GM21576 (cell line): ENCODE measurements around the gene NDUFB8.
"Not testable (repeated sequence)": the region's sequence is repeated elsewhere in the genome, so short reads cannot be mapped to it uniquely, and the experiment has no call there.

Source experiments
- ATAC-seq: cut with Tn5 transposase; IDR thresholded peaks from one replicate; pipeline ENCODE4 v1.9.1; 2021; ENCODE audit warnings: mild to moderate bottlenecking, moderate library complexity; ENCODE audit not compliant: unreplicated experiment

The NDUFB8 gene

DNA sequence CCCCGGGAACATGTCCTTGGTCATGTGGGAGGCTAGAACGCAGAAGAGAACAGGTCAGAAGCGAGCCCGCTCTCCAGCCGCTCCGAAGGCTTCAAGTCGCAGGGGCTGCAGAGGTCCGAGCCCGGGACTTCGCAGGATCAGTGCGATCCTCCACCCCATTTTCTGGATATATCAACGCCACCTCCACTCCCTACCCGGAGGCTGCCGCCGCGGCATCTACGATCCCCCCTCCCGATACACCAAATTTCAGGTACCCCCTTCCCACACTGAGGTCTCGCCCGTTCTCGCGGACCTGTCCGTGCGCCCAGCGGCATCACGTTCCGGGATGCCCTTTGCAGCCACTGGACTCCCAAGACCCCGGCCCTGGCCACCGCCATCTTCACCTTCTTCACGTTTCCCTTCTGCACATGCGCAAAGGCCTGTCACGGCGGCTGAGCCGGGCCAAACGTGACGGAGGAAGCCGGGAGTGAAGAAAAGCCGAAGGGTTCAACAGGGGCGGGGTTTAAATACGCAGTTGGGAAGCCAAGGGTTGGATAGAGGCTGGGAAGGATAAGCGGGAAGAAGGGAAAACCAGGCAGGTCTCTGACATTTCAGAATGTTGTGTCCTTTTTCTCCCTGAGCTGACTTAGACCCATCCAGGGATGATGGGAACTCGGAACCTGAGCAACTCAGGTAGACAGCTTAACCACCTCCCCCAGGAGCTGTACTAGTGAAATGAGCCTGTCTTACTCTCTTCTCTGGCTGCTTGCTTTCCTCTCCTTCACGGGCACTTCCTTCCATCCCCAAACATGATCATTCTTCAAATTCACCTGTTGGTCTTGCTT, at the start of gene NDUFB8:
Gene NDUFB8 (minus strand): TSS at position 397 of the 824 bp plus-strand sequence. CDS start 20 bp downstream, at position 377.
- peak; percentile 61 for ATAC-seq

GRCh38 chr10:100576282-100576635, 46.6 kb upstream of the NDUFB8 start:
- no peak for ATAC-seq

DNA sequence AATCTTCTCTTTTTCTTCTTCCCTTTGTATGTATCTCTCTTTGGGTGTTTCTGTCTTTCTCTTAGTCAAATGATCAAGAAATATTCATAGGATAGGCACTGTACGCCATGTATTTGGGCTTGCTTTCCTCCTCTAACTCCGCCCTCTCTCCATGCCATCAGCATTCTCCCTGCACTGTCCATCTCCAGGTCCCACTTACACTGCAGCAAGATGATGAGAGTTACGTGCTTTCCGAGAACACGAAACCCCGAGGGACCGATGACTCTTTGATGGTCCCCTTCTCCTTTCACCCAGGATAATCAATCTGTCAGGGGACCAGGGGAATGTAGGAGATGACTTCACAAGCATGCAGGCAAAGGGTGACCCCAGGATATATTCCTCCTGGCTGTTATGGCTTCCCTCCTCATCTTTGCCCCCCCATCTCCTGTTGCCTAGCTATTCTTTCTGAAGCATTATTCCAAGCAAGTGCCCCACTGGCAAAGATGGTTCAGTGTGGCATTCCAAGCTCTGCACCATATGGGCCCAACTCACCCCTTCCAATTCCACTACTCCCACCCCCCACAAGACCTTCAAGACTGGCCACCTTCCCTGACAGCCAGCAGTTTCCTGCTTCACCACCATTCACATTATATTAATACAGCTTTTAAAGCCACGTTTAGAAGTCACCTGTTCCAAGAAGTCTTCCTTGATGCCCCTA, 46.1 kb upstream of the NDUFB8 start:
- no peak for ATAC-seq

- not testable (repeated sequence) for ATAC-seq
These were observed 45.5 kb upstream of the NDUFB8 start for GRCh38 chr10:100575146-100575545.

DNA sequence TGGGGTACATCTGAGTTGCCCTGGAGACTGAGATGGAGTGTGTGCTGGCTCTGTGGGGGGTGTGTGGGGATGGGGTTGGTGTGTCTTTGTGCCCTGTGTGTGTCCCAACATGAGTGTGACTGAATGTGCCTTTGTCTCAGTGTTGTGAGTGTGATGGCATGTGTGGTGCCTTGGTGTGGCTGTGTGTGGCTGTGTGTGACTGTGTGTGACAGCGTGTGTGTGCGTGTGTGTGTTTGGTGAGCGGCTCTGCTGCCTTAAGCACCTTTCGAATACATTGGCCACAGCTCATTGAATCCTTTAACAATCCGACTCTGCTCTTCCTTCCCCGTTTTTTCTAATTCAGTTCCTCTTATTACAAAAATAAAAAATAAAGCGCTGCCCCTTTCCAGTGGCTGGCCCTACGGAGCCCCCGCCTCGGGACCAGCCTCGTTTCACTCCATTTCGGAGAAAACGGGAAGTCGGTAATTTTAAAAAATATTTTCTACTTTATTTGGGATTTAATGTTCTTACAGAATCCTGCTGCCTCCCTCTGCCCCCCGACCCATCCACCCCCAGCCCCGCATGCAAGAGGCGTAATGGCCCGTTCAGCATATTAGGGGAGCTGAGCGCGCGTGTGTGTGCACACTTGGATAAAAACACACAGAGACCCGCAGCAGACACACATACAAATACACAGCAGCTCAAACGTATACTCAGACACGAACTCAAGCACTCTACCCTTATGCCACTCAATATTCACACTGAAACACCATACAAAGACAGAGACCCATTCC, 41.6 kb upstream of the NDUFB8 start:
- no peak for ATAC-seq

DNA sequence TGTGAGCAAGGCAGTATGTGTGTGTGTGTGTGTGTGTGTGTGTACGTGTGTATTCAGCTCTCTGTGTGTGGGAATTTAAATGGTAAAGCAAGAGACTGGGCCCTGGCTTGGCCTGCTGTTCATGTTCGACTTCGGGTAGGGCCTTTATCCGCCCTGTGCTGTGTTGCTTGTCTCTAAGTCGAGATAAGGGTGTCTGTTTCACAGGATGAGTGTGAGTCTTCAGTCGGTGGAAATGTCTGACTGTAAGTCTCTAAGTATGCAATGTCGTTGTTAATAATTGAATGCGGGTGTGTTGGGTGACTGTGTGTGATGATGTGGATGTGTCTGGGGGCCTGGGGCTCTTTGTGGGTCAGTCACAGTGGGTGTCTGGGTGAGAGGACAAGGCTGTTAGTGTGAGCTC, 40.8 kb upstream of the NDUFB8 start:
- no peak for ATAC-seq

GRCh38 chr10:100569687-100570481, 40.2 kb upstream of the NDUFB8 start:
- ATAC-seq, result no peak

GRCh38 chr10:100568912-100569311, 39.2 kb upstream of the NDUFB8 start:
- ATAC-seq, result no peak

DNA sequence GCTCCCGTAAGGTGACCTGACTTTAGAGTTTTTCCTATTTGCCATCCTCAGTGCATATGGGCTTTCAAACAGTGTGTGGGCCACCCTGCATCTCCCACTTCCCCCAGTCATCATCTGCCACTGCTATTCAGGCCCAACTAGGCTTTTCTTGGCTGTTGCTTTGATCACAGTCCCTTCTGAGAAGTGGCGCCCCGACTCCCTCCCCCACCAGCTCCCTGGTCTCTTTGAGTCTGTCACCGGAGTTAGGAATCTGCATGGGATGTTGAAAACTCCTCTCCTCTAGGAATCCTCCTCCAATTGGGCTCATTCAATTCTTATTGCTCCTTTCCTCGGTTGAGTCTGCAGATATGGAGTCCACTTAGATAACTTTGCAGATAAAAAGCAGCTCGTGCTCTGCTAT, 38.2 kb upstream of the NDUFB8 start:
- no peak for ATAC-seq

- no peak for ATAC-seq
These were observed 37.6 kb upstream of the NDUFB8 start for GRCh38 chr10:100567249-100567648.

- ATAC-seq, result no peak
These were observed 36.9 kb upstream of the NDUFB8 start for GRCh38 chr10:100566561-100566960.

DNA sequence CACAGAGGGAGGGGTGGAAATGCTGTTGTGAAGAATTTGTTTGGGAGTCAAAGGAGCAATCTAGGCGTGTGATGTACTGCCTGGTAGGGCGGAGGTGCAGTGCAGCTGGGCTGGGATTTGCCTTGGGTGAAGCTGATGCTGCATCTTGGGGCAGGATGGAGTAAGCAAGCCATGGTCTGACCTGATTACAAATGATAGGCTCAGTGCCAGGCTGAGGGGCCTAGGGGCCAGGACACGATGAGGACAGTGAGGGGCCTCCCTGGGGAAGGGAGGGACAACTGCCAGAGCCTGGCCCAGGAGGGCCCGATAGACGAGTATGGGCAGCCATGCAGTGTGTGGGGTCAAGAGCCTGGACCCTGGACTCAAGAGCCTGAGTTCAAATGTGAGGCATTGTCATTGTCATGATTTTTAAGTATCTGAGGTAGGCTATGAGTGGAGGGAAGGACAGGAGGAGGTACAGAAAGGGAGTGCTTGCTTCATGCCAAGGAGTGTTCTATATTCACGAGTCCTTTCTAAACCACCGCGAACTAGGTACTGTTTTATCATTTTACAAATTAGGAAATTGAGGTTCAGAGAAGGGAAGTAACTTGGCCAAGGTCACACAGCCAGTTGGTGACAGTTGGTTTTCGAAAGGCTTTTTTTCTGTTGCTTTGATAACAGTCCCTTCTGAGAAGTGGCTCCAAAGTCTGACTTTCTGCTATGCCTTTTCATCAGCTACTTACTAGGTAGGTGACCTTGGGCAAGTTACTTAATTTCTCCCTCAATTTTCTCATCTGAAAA, 35.7 kb upstream of the NDUFB8 start:
- no peak for ATAC-seq

- ATAC-seq, result peak; percentile 78
These were observed 32.5 kb upstream of the NDUFB8 start for GRCh38 chr10:100562008-100562672.

GRCh38 chr10:100561005-100561404, 31.3 kb upstream of the NDUFB8 start:
- no peak for ATAC-seq

DNA sequence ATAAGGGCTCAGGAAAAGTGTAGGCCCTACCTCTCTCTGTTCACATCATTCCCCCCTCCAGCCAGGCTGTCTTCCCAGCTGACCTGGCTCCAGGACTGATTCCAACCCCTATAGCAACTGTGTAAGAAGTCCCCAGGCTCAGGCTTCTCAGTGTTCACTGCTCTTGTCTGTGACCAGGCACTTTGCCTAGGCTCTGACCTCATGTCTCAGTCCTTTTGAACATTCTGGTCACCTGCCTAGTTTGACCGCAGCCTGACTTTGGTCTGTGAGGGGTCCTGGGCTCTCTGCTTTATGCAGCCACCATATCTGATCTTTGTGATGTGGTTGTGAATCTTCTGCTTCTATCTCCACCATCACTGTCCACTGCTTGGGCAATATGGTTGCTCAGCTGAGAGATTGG, 30.6 kb upstream of the NDUFB8 start:
- ATAC-seq, result no peak

DNA sequence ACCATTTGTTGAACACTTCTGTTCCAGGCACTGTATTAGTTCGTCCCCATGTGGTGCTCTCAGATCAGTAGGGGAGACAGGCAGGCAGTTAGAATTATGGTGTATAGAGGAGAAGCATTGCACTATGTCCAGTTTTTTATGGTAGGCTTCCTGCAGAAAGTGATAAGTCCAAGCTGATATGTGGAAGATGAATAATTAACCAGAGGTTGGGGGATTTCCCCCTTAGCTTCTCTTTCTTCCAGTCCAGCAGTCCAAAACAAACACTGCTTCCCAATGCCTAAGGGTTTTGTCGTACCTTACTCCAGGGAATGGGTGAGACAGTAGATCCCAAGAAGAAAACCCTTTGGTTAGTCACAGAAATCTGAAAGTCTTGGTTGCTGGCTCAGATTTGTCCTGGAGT, 25.2 kb upstream of the NDUFB8 start:
- ATAC-seq, result no peak

GRCh38 chr10:100553929-100554328, 24.3 kb upstream of the NDUFB8 start:
- ATAC-seq, result no peak

DNA sequence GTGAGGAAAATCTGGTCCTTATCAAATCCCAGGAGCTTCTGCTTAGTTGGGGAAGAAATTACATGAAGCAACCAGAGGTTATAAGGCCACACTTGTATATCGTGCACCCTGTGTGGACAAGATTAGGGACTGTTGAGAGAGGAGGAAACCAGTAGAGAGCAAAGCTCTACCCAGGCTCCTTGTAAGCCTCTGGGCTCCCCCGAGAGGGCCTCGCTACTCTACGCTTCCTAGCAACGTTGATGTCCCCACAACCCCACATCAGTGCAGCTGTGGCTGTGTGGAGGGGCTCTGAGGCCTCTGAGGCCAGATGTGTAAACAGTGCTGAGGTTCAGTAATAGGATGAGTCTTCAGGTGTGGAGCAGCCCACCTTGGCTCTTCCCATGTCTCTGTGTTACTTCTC, 22.1 kb upstream of the NDUFB8 start:
- no peak for ATAC-seq

DNA sequence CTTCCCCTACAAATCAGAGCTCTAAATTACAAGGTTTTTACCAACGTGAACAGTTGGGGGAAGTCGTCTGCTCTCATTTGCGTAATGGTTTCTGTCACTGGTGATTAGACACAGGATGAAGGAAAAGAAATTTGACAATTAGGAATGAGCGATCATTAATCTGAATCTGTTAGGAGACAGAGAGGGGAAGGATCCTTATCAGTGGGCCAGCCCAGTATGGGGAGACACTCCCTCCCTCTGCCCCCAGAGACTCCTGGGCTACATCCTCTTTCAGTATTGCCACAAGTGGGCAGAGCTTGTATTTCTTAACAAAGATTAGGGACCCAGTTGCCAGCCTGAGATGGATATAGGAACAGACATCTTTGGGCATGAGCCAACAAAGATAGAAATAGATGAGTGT, 21.5 kb upstream of the NDUFB8 start:
- no peak for ATAC-seq

DNA sequence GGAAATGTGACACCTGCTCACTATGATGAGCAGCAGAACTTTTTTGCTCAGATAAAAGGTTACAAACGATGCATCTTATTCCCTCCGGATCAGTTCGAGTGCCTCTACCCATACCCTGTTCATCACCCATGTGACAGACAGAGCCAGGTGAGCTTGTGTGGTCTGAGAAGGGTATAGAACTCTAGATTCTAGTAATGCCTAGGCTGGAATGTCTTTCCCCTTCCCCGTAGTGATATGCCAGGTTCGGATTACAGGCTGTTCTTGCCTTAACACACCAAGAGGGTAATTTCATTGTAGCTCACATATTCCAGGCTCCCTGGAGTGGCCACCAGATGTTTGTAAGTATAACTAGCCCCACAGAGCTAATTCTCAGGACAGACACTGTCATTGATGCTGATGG, 15.3 kb upstream of the NDUFB8 start:
- no peak for ATAC-seq
